GM12801 (cell line): ENCODE results near the gene MASP1.

Experiments used
- CTCF ChIP-seq: IDR thresholded peaks from one replicate; pipeline ENCODE4 v1.5.1; 2011; ENCODE audit warnings: control low read depth; ENCODE audit not compliant: insufficient read length; ENCODE audit errors: extremely low read depth

Gene MASP1

GRCh38 chr3:187264021-187264420 is 27.5 kb downstream of the MASP1 start:
- no peak for TF ChIP-seq CTCF

GRCh38 chr3:187263270-187263669 is 28.3 kb downstream of the MASP1 start:
- no peak for TF ChIP-seq CTCF

GRCh38 chr3:187262360-187262759 is 29.2 kb downstream of the MASP1 start:
- no peak for TF ChIP-seq CTCF

- TF ChIP-seq CTCF, result no peak
Measured at GRCh38 chr3:187261541-187261969, 30.0 kb downstream of the MASP1 start.

GRCh38 chr3:187259171-187259570 is 32.4 kb downstream of the MASP1 start:
- no peak for TF ChIP-seq CTCF

GRCh38 chr3:187257992-187258692 is 33.4 kb downstream of the MASP1 start:
- no peak for TF ChIP-seq CTCF

- no peak for TF ChIP-seq CTCF
Measured at GRCh38 chr3:187257471-187257870, 34.1 kb downstream of the MASP1 start.
